ENCODE data around the gene KAT14.

Gene KAT14

DNA sequence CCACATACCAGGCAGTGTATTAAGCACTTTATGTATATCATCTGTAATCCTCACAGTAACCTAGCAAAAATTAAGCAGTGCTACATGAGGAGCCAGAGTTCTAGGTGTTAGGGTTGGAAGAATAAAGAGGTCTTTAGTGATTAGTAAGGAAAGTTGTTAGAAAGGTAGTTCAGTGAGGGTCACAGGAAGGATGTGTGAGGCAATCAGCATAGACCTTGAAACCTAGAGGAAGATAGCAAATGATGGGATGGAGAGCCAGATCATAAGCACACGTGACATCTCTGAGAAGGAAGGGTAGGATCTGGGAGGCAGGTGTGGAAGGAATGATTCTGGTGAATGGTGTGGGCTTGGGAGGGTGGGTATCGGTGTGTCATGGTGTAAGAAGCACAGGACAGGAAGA is 2.2 kb downstream of the KAT14 start:
- no peak for TF ChIP-seq CTCF (IDR thresholded peaks at IDR 0.05)

DNA sequence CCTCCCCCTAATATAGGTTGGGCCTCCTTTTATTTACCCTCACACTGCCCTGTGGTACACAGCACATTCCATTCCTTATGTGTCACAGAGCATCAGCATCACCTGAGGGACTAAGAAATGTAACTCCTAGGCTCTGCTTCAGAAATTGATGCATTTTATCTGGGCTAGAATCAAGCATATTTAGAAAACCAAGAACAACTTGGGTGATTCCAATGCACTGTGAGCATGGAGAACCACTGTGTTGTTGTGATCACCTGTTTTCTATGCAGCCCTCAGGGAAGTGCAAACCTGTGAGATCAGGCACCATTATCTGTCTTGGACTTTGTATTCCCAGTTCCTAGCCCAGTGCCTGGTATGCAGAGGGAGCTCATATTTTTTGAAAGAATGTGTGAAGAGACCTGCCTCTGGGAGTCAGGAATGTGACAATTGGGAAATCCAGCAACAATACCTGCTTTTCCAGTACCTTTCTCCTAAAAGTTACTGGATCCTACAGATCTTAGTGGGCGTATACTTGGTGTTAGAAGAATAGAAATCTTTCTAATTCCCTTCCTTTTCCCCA is 7.0 kb downstream of the KAT14 start:
- no peak for TF ChIP-seq CTCF (IDR thresholded peaks at IDR 0.05)

- no peak for TF ChIP-seq CTCF (IDR thresholded peaks at IDR 0.05)
These were observed 16.7 kb downstream of the KAT14 start for GRCh38 chr20:18154342-18154741.

- TF ChIP-seq CTCF (IDR thresholded peaks at IDR 0.05) = no peak
These were observed 18.4 kb downstream of the KAT14 start for GRCh38 chr20:18156045-18156444.

GRCh38 chr20:18164356-18164755 is 26.7 kb downstream of the KAT14 start:
- no peak for TF ChIP-seq CTCF (IDR thresholded peaks at IDR 0.05)

GRCh38 chr20:18165553-18165952 is 27.9 kb downstream of the KAT14 start:
- TF ChIP-seq CTCF (IDR thresholded peaks at IDR 0.05) = no peak

- no peak for TF ChIP-seq CTCF (IDR thresholded peaks at IDR 0.05)
These were observed 28.7 kb downstream of the KAT14 start for GRCh38 chr20:18166241-18166881.

DNA sequence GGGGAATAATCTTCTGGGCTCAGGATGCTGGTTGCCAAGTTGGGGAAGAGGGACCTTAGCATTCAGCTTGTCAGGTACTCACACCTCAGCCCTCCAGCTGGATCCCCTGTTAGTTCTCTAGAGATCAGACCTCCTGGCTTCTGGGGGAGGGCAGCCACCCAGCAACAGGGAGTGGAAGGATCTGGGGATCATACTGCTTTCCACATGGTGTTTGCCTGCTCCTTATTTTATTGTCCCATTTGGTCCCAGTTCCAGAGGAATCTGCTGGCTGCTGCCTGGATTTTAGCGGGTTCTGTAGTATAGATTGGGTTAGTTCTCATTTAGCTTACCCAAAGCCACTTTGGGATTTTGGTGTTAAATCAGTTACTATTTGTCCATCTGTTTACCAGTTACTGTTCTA is 29.3 kb downstream of the KAT14 start:
- TF ChIP-seq CTCF (IDR thresholded peaks at IDR 0.05) = no peak

Data from LNCAP (cell line).